Renal cortical epithelial cell (primary cell): ENCODE data around the gene UNC45A. TPM values are rescaled to one million over a fixed set of nuclear protein-coding genes. Genes with fewer than 3 reads are reported as not detected.

Experiments used
- DNase-seq: peaks from one replicate; pipeline ENCODE4 v3.0.0-alpha.2; 2011; ENCODE audit warnings: low read depth
- total RNA-seq: library from RNA; depleted of rRNA; stranded (reverse); fragments of >200 nt; gene quantifications from 2 replicates; pipeline ENCODE4 v1.2.3, GENCODE V29; 2014

UNC45A gene
- total RNA-seq, 1 donor from 2014 or later: 74.1 TPM

- DNase-seq: no peak
These were observed 31.2 kb downstream of the UNC45A start for GRCh38 chr15:90966262-90966661.

DNA sequence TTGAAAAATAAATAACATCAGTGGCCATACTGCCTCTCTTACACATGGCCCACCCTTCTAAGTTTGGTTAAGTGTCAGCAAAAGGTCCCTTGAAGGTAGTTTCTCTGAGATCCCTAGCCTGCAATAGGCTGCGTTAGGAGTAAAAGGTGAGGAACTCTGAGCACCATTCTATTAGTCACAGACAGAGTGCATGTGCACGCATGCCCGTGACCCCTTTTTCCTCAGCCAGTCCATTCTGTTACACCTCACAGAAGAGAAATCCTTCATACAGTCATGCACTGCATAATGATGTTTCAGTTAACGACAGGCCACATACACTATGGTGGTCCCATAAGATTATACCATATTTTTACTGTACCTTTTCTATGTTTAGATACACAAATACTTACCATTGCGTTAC lies 32.1 kb downstream of the UNC45A start:
- no peak for DNase-seq

GRCh38 chr15:90968434-90968833 lies 33.3 kb downstream of the UNC45A start:
- DNase-seq: no peak

DNA sequence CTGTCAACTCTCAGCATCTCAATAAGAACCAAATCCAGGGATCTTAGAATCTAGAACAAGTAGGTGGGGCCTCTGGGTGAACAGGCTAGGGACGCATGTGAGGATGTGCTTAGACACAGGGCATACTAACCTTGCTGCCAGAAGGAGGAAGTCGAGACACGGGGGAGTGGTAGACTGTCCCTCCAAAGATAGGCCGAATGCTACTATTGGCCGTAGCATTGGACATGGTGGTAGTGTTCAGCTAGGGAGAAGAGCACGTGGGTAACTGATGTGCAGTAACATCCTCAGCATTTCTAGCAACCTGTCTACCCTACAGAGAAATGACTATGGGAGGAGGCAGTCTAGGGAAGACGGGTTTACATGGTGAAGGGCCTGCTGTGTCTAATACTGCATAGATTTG lies 35.2 kb downstream of the UNC45A start:
- no peak for DNase-seq

- DNase-seq: no peak
These were observed 37.0 kb downstream of the UNC45A start for GRCh38 chr15:90972133-90972532.

- no peak for DNase-seq
These were observed 39.1 kb downstream of the UNC45A start for GRCh38 chr15:90974216-90974615.

- no peak for DNase-seq
These were observed 44.5 kb downstream of the UNC45A start for GRCh38 chr15:90979582-90979981.

- DNase-seq: no peak
These were observed 46.6 kb downstream of the UNC45A start for GRCh38 chr15:90981681-90982080.

- DNase-seq: no peak
These were observed 47.0 kb downstream of the UNC45A start for GRCh38 chr15:90982135-90982534.

- DNase-seq: no peak
These were observed 51.9 kb downstream of the UNC45A start for GRCh38 chr15:90986790-90987507.

DNA sequence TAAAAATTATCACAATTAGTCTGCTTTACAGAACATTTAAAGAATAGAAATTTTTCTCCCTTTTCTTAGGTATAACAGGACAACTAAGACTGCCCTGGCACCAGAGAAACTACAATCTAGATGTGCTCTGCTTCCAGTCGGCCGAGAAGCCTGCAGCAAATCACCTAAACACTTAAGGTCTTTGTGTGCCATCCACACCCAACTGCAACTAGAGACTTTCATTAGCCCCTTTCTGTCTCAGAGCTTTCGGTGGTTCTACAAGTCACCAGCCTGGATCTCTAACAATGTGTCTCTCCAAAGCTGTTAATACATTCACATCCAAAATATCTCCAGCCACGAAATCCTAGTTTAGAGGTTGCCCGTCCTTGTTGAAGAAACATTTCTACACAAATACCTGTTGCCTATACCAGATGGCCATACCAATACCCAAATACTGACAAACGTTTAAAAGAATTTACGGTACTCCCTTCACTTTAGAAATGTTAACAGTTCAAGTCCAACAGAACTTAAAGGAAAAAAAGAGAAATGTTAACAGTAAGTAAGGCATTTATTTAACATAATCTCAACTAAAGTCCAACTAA lies 52.6 kb downstream of the UNC45A start:
- no peak for DNase-seq

DNA sequence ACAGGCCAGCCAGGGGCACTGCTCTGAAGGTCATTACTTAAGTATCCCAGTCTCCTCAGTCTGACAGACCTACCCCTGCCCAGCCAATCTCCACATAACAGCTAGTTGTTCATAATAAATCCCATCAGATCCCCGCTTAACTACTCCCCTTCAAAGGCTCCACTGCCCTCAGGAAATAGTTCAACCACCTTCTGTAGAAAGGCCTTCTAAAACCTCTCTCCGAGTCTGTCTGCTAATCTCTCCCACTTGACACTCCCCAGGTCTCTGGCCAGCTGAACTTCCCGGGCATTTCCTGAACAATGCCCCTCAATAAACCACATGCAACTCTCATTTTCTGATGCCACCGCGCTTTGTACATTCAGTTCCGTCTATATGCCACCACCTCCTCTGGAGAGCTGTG lies 53.2 kb downstream of the UNC45A start:
- no peak for DNase-seq

DNA sequence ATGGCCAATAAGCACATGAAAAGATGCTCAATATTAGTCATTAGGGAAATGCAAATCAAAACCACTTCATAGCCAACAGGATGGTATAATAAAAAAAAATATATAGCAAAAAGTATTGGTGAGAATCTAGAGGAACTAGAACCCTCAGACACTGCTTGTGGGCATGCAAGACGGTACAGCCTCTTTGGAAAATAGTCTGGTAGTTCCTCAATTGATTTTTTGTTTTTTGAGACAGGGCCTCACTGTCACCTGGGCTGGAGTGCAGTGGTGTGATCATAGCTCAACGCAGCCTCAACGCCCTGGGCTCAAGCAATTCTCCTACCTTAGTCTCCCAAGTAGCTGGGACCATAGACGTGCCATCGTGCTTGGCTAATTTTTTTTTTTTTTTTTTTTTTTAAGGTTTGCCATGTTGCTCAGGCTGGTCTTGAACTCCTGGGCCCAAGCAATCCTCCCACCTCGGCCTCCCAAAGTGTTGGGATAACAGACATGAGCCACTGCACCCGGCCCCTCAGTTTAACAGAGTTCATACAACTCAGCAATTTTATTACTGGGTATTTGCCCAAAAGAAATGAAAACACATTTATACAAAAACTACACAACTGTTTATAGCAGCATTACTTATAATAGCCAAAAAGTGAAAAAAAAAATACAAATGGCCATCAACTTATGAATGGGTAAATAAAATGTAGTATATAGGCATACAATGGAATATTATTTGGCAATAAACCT lies 54.1 kb downstream of the UNC45A start:
- DNase-seq: no peak

GRCh38 chr15:90990446-90990845 lies 55.4 kb downstream of the UNC45A start:
- DNase-seq: no peak

DNA sequence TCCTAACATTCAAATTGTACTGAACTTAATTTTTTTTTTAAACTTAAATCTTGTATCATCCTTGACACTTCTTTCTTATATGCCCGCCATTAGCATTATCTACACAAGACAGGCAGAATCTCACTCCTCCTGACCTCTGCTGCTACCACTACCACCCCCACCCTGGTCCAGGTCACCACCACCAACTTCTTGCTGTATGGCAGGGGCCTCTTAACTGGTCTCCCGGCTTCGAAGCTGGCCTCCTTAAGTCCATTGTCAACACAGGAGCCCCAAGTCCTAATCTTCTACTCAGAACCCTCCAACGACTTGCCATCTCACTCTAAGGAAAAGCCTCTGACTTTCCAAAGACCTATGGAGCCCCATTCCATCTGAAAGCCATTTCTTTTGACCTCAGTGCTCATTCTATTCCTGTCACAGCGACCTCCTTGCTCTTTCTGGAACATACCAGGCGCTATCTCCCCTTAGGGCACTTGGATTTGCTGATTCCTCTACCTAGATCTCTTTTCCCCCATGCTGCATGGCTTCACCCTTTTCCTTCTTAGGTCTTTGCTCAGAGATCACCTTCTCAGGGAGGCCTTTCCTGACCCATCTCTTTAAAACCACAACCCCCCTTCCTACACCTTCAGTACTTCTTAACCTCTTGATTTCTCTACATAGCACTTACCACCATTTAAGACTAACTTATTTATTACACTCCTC lies 56.7 kb downstream of the UNC45A start:
- DNase-seq: no peak

GRCh38 chr15:90994059-90994416 lies 59.0 kb downstream of the UNC45A start:
- no peak for DNase-seq

- DNase-seq: peak; percentile 91
These were observed 59.6 kb downstream of the UNC45A start, which contains the start of gene PRC1 for GRCh38 chr15:90994417-90995311. Gene PRC1, minus strand, starts transcription at chr15:90994535. Its CDS starts 118 bp downstream, at chr15:90994417.

GRCh38 chr15:90998737-90999136 lies 63.7 kb downstream of the UNC45A start:
- no peak for DNase-seq

- no peak for DNase-seq
These were observed 66.1 kb downstream of the UNC45A start for GRCh38 chr15:91001209-91001608.
